22Rv1 (cell line): ENCODE data around the gene GAPDHS.

Experiments used
- ZFX ChIP-seq: fragments of 450-650 bp; IDR thresholded peaks from 2 replicates; pipeline ENCODE4 v1.6.1; 2017; ENCODE audit warnings: antibody characterized with exemption, borderline replicate concordance
- TF ChIP-seq, protein P1 (sequence below): fragments of 450-650 bp; IDR thresholded peaks from 2 replicates; pipeline ENCODE4 v1.5.1; 2017; ENCODE audit warnings: mild to moderate bottlenecking

DNA sequence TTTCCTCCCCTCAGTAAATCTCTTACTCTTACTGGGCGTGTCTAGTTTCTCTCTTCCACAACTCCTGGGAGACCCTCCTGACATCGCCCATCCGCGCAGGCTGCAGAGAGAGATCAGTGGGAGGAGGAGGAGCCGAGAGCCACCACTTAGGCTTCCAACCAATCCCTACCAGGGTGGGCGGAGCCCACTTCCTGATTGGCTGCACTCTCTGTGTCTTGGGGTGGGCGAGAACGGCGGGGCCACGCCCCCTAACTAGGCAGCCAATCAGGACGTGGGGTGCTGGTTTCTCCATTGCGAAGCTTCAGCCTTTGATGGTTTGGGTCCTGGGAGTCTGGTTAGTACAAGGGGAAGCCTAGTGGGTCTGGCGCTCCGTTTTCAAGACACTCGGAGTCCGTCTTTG, 52.6 kb downstream of the GAPDHS start, which contains the start of gene PMIS2:
- TF ChIP-seq, protein P1, sequence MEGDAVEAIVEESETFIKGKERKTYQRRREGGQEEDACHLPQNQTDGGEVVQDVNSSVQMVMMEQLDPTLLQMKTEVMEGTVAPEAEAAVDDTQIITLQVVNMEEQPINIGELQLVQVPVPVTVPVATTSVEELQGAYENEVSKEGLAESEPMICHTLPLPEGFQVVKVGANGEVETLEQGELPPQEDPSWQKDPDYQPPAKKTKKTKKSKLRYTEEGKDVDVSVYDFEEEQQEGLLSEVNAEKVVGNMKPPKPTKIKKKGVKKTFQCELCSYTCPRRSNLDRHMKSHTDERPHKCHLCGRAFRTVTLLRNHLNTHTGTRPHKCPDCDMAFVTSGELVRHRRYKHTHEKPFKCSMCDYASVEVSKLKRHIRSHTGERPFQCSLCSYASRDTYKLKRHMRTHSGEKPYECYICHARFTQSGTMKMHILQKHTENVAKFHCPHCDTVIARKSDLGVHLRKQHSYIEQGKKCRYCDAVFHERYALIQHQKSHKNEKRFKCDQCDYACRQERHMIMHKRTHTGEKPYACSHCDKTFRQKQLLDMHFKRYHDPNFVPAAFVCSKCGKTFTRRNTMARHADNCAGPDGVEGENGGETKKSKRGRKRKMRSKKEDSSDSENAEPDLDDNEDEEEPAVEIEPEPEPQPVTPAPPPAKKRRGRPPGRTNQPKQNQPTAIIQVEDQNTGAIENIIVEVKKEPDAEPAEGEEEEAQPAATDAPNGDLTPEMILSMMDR, result no peak
- no peak for TF ChIP-seq ZFX
